ENCODE measurements around the gene ASCC1. TPM values are rescaled to one million over a fixed set of nuclear protein-coding genes. Genes with fewer than 3 reads are reported as not detected.

ASCC1 gene
- total and polyA plus RNA-seq, 2 experiments from 2014 or later = 13.7 to 37.2 TPM

- Mint-ChIP-seq H3K36me3 (ENCODE audit: low read depth) (0 out of 3 replicates have a peak, but pooled peaks cover 7% of the 10 kb centered on the region), H3K9me3 (no peaks in the 10 kb centered on the region), H3K27me3 (ENCODE audit: insufficient read depth, low read depth, poor library complexity) (no peaks in the 10 kb centered on the region), H3K4me1 (peaks cover 2% of the 10 kb centered on the region; the same call in 1 of the 3 replicates), H3K27ac (no peak overlapping the region), H3K4me3 (no peak overlapping the region)
- Histone ChIP-seq H3K4me3 (no peak overlapping the region), H2AFZ (no peak overlapping the region), H3K4me1 (ENCODE audit: insufficient read depth) (no peaks in the 10 kb centered on the region), H4K20me1 (replicated peaks; ENCODE audit: insufficient read depth) (no peaks in the 10 kb centered on the region), H3K27me3 (ENCODE audit: insufficient read depth) (no peaks in the 10 kb centered on the region), H3F3A (replicated peaks; ENCODE audit: low read depth) (no peaks in the 10 kb centered on the region), H3K27ac (ENCODE audit: low read depth) (no peak overlapping the region), H3K9me2 (ENCODE audit: insufficient read depth) (no peaks in the 10 kb centered on the region), H3K79me2 (replicated peaks; ENCODE audit: insufficient read depth) (no peaks in the 10 kb centered on the region), H3K36me3 (ENCODE audit: insufficient read depth) (no peaks in the 10 kb centered on the region), H3K4me2 (no peak overlapping the region)
- no peak for DNase-seq (ENCODE audit: low spot score)
- TF ChIP-seq ETS1 (IDR thresholded peaks at IDR 0.05) = no peak
- TF ChIP-seq POLR2AphosphoS5 (IDR thresholded peaks at IDR 0.05; ENCODE audit: low read depth) = no peak
- no peak for TF ChIP-seq STAT1 (IDR thresholded peaks at IDR 0.05; ENCODE audit: unreplicated experiment)
- no peak for TF ChIP-seq CREB1 (CRISPR knock-in tag; IDR thresholded peaks at IDR 0.05; ENCODE audit: low read depth)
- TF ChIP-seq EZH2phosphoT487 (IDR thresholded peaks at IDR 0.05; ENCODE audit: unreplicated experiment) = no peak
- TF ChIP-seq NANOG (IDR thresholded peaks at IDR 0.05; ENCODE audit: borderline replicate concordance) = no peak
- no peak for TF ChIP-seq EZH2 (IDR thresholded peaks at IDR 0.05; ENCODE audit: low read depth, unreplicated experiment)
- no peak for TF ChIP-seq ZNF331 (CRISPR knock-in tag; IDR thresholded peaks at IDR 0.05; ENCODE audit: low read depth)
- no peak for TF ChIP-seq REST (IDR thresholded peaks at IDR 0.05; ENCODE audit: unreplicated experiment)
- no peak for TF ChIP-seq CTCF (conservative IDR thresholded peaks at IDR 0.05; ENCODE audit: low read depth in 2 of 2)
- no peak for TF ChIP-seq JUNB (IDR thresholded peaks at IDR 0.05; ENCODE audit: unreplicated experiment)
- TF ChIP-seq ZNF114 (CRISPR knock-in tag; IDR thresholded peaks at IDR 0.05) = no peak
- TF ChIP-seq ZNF462 (CRISPR knock-in tag; IDR thresholded peaks at IDR 0.05) = no peak
- ATAC-seq = no peak
Measured at GRCh38 chr10:72104472-72105097, 111.5 kb downstream of the ASCC1 start.

Data from GM23338 (cell line).